Measurements from ENCODE around the gene STARD7. TPM values are rescaled to one million over a fixed set of nuclear protein-coding genes. Genes with fewer than 3 reads are reported as not detected.
A peak's percentile ranks its signal among the peaks of the same experiment; 100 is the strongest.
"Not testable (repeated sequence)": the region's sequence is repeated elsewhere in the genome, so short reads cannot be mapped to it uniquely, and the experiment has no call there.

The STARD7 gene
- total RNA-seq, 1 donor from 2014 or later, result 100 TPM

DNA sequence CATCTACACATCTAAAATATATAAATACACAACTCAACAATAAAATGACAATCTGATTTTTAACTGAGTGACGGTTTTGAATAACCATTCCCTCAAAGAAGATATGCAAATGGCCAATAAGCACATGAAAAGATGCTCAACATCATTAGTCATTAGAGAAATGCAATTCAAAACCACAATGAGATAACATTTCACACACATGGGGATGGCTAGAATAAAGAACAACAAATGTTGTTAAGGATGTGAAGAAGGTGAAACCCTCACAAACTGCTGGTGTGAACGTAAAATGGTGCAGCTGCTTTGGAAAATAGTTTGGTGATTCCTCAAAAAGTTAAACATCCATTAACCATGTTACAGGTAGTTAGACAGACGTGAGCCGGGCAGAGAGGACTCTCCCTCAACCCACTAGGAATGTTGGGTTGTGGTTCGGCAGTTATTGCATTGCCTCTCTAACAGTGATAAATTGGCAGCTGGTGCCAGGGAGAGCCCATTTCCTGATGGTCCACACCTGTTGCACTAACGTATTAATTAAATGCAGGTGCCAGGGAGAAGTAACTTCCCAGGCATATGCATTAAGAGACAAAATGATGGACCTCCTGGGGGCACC, 41.1 kb downstream of the STARD7 start:
- Mint-ChIP-seq H3K36me3 (ENCODE audit: unreplicated experiment) (peaks cover 4% of the 10 kb centered on the region), H3K9me3 (ENCODE audit: unreplicated experiment) (peaks cover 11% of the 10 kb centered on the region), H3K4me3 (ENCODE audit: unreplicated experiment) (no peak overlapping the region), H3K27ac (ENCODE audit: unreplicated experiment) (no peak overlapping the region), H3K4me1 (ENCODE audit: low read depth, unreplicated experiment) (peaks cover 13% of the 10 kb centered on the region), H3K27me3 (ENCODE audit: unreplicated experiment) (peaks cover 11% of the 10 kb centered on the region)
- TF ChIP-seq, protein P1, sequence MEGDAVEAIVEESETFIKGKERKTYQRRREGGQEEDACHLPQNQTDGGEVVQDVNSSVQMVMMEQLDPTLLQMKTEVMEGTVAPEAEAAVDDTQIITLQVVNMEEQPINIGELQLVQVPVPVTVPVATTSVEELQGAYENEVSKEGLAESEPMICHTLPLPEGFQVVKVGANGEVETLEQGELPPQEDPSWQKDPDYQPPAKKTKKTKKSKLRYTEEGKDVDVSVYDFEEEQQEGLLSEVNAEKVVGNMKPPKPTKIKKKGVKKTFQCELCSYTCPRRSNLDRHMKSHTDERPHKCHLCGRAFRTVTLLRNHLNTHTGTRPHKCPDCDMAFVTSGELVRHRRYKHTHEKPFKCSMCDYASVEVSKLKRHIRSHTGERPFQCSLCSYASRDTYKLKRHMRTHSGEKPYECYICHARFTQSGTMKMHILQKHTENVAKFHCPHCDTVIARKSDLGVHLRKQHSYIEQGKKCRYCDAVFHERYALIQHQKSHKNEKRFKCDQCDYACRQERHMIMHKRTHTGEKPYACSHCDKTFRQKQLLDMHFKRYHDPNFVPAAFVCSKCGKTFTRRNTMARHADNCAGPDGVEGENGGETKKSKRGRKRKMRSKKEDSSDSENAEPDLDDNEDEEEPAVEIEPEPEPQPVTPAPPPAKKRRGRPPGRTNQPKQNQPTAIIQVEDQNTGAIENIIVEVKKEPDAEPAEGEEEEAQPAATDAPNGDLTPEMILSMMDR (IDR thresholded peaks at IDR 0.05; ENCODE audit: partially characterized antibody, unreplicated experiment), result no peak
- no peak for DNase-seq

- Mint-ChIP-seq H3K4me1 (ENCODE audit: low read depth, unreplicated experiment) (peaks cover 9% of the 10 kb centered on the region), H3K27ac (ENCODE audit: unreplicated experiment) (peak overlapping the region; percentile 62), H3K4me3 (ENCODE audit: unreplicated experiment) (no peak overlapping the region), H3K9me3 (ENCODE audit: unreplicated experiment) (peaks cover 8% of the 10 kb centered on the region), H3K27me3 (ENCODE audit: unreplicated experiment) (peaks cover 11% of the 10 kb centered on the region), H3K36me3 (ENCODE audit: unreplicated experiment) (peaks cover 7% of the 10 kb centered on the region)
- DNase-seq, result no peak
- TF ChIP-seq, protein P1 (IDR thresholded peaks at IDR 0.05; ENCODE audit: partially characterized antibody, unreplicated experiment), result no peak
Observed at GRCh38 chr2:96164459-96165184, 44.0 kb downstream of the STARD7 start.

DNA sequence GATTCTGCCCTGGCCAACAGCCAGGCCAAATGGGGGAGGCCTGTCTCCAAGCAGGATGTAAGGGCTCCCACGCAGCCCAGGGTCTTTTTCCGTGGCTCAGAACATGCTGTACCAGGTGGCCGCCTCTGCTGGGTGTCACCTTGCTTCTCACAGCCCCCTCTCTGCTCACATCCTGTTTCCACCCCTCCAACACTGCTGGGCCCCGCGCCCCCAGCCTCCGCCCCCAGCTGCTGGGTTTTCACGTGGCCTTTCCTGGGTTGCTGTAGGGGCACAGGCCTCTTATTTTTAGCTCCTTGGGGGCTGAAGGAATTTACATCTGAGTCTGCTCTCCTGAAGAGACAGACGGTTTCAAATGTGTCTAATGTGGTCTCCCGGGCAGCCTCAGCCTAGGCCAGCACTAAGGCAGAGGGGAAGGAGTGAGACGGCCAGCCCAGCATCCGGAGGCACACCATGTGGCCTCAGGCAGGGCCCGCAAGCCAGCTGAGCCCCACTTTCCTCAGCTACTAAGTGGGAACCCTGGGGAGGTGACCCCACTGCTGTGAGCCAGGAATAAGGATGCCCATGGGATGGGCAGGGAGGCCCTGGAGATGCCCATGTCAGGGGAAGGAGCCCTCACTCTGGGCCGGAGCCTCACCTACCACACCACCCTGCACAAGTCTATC, 44.7 kb downstream of the STARD7 start:
- no peak for DNase-seq
- Mint-ChIP-seq H3K4me3 (ENCODE audit: unreplicated experiment) (no peak overlapping the region), H3K36me3 (ENCODE audit: unreplicated experiment) (peaks cover 7% of the 10 kb centered on the region), H3K4me1 (ENCODE audit: low read depth, unreplicated experiment) (peaks cover 9% of the 10 kb centered on the region), H3K27ac (ENCODE audit: unreplicated experiment) (peak overlapping the region; percentile 62), H3K9me3 (ENCODE audit: unreplicated experiment) (peaks cover 4% of the 10 kb centered on the region), H3K27me3 (ENCODE audit: unreplicated experiment) (peaks cover 14% of the 10 kb centered on the region)
- TF ChIP-seq, protein P1 (IDR thresholded peaks at IDR 0.05; ENCODE audit: partially characterized antibody, unreplicated experiment), result no peak

DNA sequence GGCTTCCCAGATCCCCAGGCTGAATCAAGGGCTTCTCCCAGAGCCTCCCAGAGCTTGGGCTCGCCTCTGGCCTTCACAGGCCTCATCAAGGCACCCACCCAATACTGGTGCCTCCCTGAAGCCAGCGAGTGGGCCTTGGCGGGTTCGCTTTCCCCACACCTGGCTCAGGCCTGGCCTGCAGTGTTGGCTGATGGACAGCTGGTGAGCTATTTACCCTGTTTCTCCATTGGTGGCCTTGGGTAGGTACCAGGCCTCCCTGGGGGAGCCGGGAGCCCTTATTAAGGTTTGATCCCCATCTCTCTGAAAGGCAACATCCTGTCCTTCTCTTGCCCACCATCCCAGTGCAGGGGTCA, 45.2 kb downstream of the STARD7 start:
- Mint-ChIP-seq H3K9me3 (ENCODE audit: unreplicated experiment) (peaks cover 4% of the 10 kb centered on the region), H3K4me1 (ENCODE audit: low read depth, unreplicated experiment) (peaks cover 9% of the 10 kb centered on the region), H3K27me3 (ENCODE audit: unreplicated experiment) (peaks cover 15% of the 10 kb centered on the region), H3K4me3 (ENCODE audit: unreplicated experiment) (no peak overlapping the region), H3K36me3 (ENCODE audit: unreplicated experiment) (peaks cover 7% of the 10 kb centered on the region), H3K27ac (ENCODE audit: unreplicated experiment) (peak overlapping the region; percentile 43)
- TF ChIP-seq, protein P1 (IDR thresholded peaks at IDR 0.05; ENCODE audit: partially characterized antibody, unreplicated experiment), result no peak
- DNase-seq, result no peak

DNA sequence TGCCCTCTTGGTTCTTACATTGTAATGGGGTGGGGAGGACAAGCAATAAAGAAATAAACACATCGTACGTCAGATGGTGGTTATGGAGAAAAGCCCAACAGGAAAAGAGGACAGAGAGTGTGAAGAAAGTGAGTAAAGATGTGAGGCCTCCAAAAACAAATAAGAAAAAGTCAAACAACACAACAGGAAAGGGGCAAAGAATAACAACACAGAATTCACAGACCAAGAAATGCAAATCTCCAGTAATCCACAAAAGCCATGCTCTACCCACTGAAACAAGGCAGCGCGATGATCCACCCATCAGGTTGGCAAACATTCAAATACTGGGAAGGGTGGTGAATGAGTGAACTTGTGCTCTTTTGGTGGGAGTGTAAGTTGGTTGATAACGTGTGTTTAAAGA, 46.7 kb downstream of the STARD7 start:
- Mint-ChIP-seq H3K27me3 (ENCODE audit: unreplicated experiment) (peaks cover 11% of the 10 kb centered on the region), H3K4me3 (ENCODE audit: unreplicated experiment) (no peak overlapping the region), H3K4me1 (ENCODE audit: low read depth, unreplicated experiment) (peaks cover 8% of the 10 kb centered on the region), H3K9me3 (ENCODE audit: unreplicated experiment) (peaks cover 4% of the 10 kb centered on the region), H3K27ac (ENCODE audit: unreplicated experiment) (no peak overlapping the region), H3K36me3 (ENCODE audit: unreplicated experiment) (peaks cover 7% of the 10 kb centered on the region)
- TF ChIP-seq, protein P1 (IDR thresholded peaks at IDR 0.05; ENCODE audit: partially characterized antibody, unreplicated experiment), result no peak
- no peak for DNase-seq

GRCh38 chr2:96160366-96160765, 48.3 kb downstream of the STARD7 start:
- H3K9me3 Mint-ChIP-seq (ENCODE audit: unreplicated experiment); DNase-seq; H3K4me3 Mint-ChIP-seq (ENCODE audit: unreplicated experiment); H3K27ac Mint-ChIP-seq (ENCODE audit: unreplicated experiment); H3K4me1 Mint-ChIP-seq (ENCODE audit: low read depth, unreplicated experiment); H3K36me3 Mint-ChIP-seq (ENCODE audit: unreplicated experiment): not testable (repeated sequence)
- peaks cover 11% of the 10 kb centered on the region for H3K27me3 Mint-ChIP-seq (ENCODE audit: unreplicated experiment)
